Tibial artery (tissue), 4 donors: ENCODE results near the gene JAKMIP1.
A peak's percentile ranks its signal among the peaks of the same experiment; 100 is the strongest.

Experiments used
- DNase-seq, 2 donors: peaks; one replicate each; pipeline ENCODE4 v3.0.0-alpha.2; 2019
- H3K27ac ChIP-seq, 2 donors: fragments of 200-600 bp; sonication (generic) in 1 of 2; 1 replicate in 1 of 2; 2 replicates in 1 of 2; pipeline ENCODE4 v1.5.1; 2018 to 2019; ENCODE audit warnings: mild to moderate bottlenecking in 1 of 2
- H3K27me3 ChIP-seq, 2 donors: fragments of 200-600 bp; sonication (generic) in 1 of 2; one replicate each; pipeline versions ENCODE4 v1.5.1 to v1.6.0; 2016 to 2019
- H3K36me3 ChIP-seq, 3 donors: fragments of 200-600 bp; sonication (generic) in 2 of 3; one replicate each; pipeline ENCODE4 v1.5.1; 2016 to 2019; ENCODE audit warnings: mild to moderate bottlenecking in 2 of 3
- H3K4me1 ChIP-seq, 4 donors: fragments of 200-600 bp; sonication (generic) in 2 of 4; 1 replicate in 3 of 4; 2 replicates in 1 of 4; pipeline ENCODE4 v1.5.1; 2016 to 2019
- H3K4me3 ChIP-seq, 2 donors: fragments of 200-600 bp; sonication (generic) in 1 of 2; 1 replicate in 1 of 2; 2 replicates in 1 of 2; pipeline ENCODE4 v1.5.1; 2018 to 2019; ENCODE audit warnings: mild to moderate bottlenecking in 2 of 2
- H3K9me3 ChIP-seq, 3 donors: fragments of 200-600 bp; sonication (generic) in 1 of 3; one replicate each; pipeline ENCODE4 v1.5.1; 2016 to 2019
- intact Hi-C: fragments of 100-400 bp; cut with DNase I; formaldehyde crosslinking; loops from one replicate; pipeline ENCODE4 v1.15.0; 2023; ENCODE audit warnings: low total_unique reads
- TF ChIP-seq, protein P1 (sequence below), 2 experiments: fragments of 200-600 bp in 1 of 2; fragments of 450-650 bp in 1 of 2; IDR thresholded peaks; one replicate each; pipeline ENCODE4 v1.5.1; 2017 to 2019; ENCODE audit warnings: antibody characterized with exemption in 2 of 2, mild to moderate bottlenecking in 1 of 2, moderate library complexity in 1 of 2

The JAKMIP1 gene

DNA sequence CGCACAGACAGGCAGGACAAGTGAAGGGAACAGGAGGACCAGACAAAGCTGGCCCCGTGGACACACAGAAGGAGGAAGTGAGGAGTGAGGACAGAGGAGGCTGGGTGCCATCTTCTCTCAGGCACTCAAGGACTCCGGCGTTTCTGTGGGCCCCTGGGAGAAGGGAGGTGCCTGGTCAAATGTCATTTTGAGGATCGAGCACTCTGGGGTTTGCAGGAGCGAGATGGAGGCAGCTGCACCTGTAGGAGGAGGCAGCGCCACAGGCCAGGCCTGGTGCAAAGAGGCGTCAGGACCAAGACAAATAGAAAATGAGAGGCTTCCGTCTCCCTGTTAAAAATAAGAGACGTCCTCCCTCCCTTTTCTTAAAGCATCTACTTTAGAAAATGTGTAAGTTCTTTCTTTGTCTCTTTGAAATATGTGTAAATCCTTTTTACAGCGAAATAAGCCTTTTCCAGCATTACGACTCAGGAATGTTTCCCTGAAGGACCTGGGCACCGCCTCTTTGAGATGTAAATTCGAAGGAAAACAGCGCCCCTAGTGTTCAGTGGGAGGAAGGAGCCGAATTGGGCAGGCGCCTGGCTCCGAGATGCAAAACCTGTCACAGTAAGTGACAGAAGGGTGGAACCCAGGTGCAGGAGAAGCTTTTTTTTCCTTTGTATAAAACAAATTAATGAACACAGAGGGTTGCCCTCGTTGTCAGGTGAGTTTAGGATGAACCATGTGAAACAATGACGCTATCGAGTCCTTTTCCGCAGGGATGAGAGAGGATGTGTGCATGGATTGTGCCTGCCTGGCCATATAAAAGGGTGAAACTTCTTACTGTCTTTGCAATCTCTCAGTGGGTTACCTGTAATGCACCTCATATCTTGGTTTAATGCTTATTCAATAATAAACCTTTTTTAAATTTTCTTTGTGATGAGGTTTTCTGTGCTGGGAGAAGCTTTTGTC, 180.8 kb downstream of the JAKMIP1 start:
- Histone ChIP-seq H3K27me3 (peaks cover 0 to 39% of the 10 kb centered on the region in 2 donors), H3K4me3 (no peak overlapping the region), H3K9me3 (no peaks in the 10 kb centered on the region), H3K27ac (no peak overlapping the region), H3K4me1 (no peaks in the 10 kb centered on the region), H3K36me3 (no peaks in the 10 kb centered on the region)
- TF ChIP-seq, protein P1, sequence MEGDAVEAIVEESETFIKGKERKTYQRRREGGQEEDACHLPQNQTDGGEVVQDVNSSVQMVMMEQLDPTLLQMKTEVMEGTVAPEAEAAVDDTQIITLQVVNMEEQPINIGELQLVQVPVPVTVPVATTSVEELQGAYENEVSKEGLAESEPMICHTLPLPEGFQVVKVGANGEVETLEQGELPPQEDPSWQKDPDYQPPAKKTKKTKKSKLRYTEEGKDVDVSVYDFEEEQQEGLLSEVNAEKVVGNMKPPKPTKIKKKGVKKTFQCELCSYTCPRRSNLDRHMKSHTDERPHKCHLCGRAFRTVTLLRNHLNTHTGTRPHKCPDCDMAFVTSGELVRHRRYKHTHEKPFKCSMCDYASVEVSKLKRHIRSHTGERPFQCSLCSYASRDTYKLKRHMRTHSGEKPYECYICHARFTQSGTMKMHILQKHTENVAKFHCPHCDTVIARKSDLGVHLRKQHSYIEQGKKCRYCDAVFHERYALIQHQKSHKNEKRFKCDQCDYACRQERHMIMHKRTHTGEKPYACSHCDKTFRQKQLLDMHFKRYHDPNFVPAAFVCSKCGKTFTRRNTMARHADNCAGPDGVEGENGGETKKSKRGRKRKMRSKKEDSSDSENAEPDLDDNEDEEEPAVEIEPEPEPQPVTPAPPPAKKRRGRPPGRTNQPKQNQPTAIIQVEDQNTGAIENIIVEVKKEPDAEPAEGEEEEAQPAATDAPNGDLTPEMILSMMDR (IDR thresholded peaks at IDR 0.05) = peak; percentile 56 to 66
- DNase-seq = no peak
- intact Hi-C loops = no loop called here

DNA sequence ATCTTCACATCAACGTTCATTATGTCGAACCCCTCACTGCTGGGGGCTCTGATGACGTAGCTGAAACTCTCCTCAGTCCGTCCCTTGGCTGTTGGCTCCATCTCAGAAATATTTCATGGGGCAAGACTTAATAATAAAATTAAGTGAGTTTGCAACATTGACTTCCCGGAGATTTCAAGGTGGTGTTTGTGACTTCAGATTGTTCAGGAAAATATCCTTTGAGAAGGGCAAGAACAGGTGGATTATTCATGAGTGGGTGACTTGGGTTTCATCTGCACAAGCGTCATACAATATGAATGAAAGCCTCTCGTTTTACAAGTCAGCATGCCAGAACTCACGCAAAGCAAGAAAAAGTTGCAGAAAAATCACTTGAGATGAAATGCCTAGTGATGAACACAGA, 182.0 kb downstream of the JAKMIP1 start, which contains the start of gene C4orf50:
TSS of gene C4orf50 (minus strand) at position 101 of the 400 bp plus-strand sequence.
- no peaks in the 10 kb centered on the region for H3K36me3 ChIP-seq
- H3K9me3 ChIP-seq = no peaks in the 10 kb centered on the region
- H3K4me3 ChIP-seq = no peak within 1 kb of the TSS
- TF ChIP-seq, protein P1 (IDR thresholded peaks at IDR 0.05) = no peak
- intact Hi-C loops = no loop called here
- H3K27me3 ChIP-seq = peaks cover 0 to 39% of the 10 kb centered on the region in 2 donors
- no peak for DNase-seq
- no peaks in the 10 kb centered on the region for H3K4me1 ChIP-seq
- H3K27ac ChIP-seq = no peak within 1 kb of the TSS

DNA sequence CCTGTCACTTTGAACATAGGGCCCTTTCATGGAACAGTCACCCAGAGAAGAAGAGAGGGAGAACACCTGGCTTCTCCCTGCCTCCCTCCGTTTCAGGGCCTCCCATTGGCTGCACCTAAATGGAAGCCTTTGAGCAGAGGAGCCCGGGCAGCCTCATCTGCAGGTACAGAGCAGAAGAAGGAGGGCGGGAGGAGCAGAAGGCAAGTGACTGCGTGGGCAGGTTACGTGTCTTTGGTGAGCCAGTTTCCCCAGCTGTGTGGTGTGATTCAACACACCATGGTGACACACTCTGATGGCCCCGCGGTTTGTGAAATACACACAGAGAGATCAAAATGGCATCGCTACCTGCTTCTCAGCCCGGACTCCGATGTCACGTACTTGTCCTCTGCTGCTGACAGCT, 182.5 kb downstream of the JAKMIP1 start:
- H3K4me3 ChIP-seq = no peak overlapping the region
- no peaks in the 10 kb centered on the region for H3K9me3 ChIP-seq
- no peak overlapping the region for H3K27ac ChIP-seq
- H3K4me1 ChIP-seq = no peaks in the 10 kb centered on the region
- H3K36me3 ChIP-seq = no peaks in the 10 kb centered on the region
- no peak for DNase-seq
- intact Hi-C loops = no loop called here
- TF ChIP-seq, protein P1 (IDR thresholded peaks at IDR 0.05) = no peak
- peaks cover 0 to 37% of the 10 kb centered on the region in 2 donors for H3K27me3 ChIP-seq

DNA sequence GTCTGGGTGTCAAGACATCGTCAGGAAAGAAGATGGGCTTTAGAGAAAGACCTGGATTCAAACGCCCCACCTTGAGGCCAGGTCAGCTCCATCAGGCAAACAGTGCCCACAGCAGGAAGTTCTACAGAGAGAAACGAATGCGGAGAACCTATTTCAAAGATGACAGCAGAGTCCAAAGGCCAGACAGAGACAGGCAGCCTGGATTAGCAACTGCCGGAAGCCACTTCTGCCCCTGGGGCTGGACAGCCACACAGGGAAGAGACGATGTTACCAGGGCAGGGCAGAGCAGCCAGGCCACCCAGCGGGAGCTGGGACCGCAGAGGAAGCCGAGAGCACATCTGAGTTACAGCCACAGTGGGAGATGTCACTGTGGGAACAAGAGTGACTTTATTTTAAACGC, 183.3 kb downstream of the JAKMIP1 start:
- intact Hi-C loops = no loop called here
- no peak overlapping the region for H3K27ac ChIP-seq
- peaks cover 0 to 30% of the 10 kb centered on the region in 2 donors for H3K27me3 ChIP-seq
- TF ChIP-seq, protein P1 (IDR thresholded peaks at IDR 0.05) = no peak
- H3K36me3 ChIP-seq = no peaks in the 10 kb centered on the region
- DNase-seq = no peak
- H3K4me3 ChIP-seq = no peak overlapping the region
- no peaks in the 10 kb centered on the region for H3K9me3 ChIP-seq
- no peaks in the 10 kb centered on the region for H3K4me1 ChIP-seq

DNA sequence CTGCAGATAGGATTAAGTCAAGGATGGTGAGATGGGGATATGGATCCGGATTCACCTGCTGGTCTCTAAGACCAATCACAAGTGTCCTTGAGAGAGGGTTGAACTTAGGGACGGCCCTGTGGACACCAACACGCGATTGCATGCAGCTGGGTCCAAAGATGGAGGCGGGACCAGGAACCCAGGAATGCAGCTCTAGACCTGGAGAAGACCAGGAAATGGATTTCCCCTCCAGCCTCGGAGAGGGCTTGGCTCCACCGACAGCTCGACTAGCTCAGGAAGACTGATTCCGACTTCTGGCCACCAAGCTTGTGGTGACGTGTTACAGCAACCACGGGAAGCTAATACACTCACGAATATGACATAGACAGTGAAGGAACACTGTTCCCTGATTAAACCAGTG, 186.8 kb downstream of the JAKMIP1 start:
- Histone ChIP-seq H3K36me3 (no peaks in the 10 kb centered on the region), H3K9me3 (no peaks in the 10 kb centered on the region), H3K4me1 (peaks cover 0 to 5% (median 0%) of the 10 kb centered on the region in 4 donors), H3K27me3 (peaks cover 0 to 32% of the 10 kb centered on the region in 2 donors), H3K27ac (no peak overlapping the region), H3K4me3 (no peak overlapping the region)
- TF ChIP-seq, protein P1 (IDR thresholded peaks at IDR 0.05) = no peak
- intact Hi-C loops = no loop called here
- DNase-seq = no peak
